HG03521 (cell line): Measurements from ENCODE around the gene ZNF549.

Experiments used
- ATAC-seq: cut with Tn5 transposase; IDR thresholded peaks from one replicate; pipeline ENCODE4 v1.9.1; 2021; ENCODE audit warnings: mild to moderate bottlenecking, moderate library complexity; ENCODE audit not compliant: unreplicated experiment

Gene ZNF549

GRCh38 chr19:57566396-57567265, 39.5 kb downstream of the ZNF549 start:
- ATAC-seq, result no peak

GRCh38 chr19:57570707-57571106, 43.6 kb downstream of the ZNF549 start:
- no peak for ATAC-seq

GRCh38 chr19:57572415-57572947, 45.3 kb downstream of the ZNF549 start:
- ATAC-seq, result no peak

GRCh38 chr19:57576661-57577060, 49.5 kb downstream of the ZNF549 start:
- no peak for ATAC-seq

GRCh38 chr19:57578487-57579205, 51.5 kb downstream of the ZNF549 start, which contains the start of gene ZNF416:
Gene ZNF416, minus strand, starts transcription at chr19:57578911. Its CDS starts 207 bp downstream, at chr19:57578704.
- ATAC-seq, result peak; percentile 92

GRCh38 chr19:57583104-57583520, 56.0 kb downstream of the ZNF549 start:
- ATAC-seq, result no peak

GRCh38 chr19:57583521-57584416, 56.6 kb downstream of the ZNF549 start, which contains the start of gene ZIK1:
Gene ZIK1, plus strand, starts transcription at chr19:57584145. Its CDS starts 212 bp downstream, at chr19:57584357.
- ATAC-seq, result peak; percentile 58

GRCh38 chr19:57587529-57587928, 60.4 kb downstream of the ZNF549 start:
- ATAC-seq, result no peak

GRCh38 chr19:57599377-57599760, 72.2 kb downstream of the ZNF549 start:
- ATAC-seq, result no peak

- peak; percentile 88 for ATAC-seq
Observed at GRCh38 chr19:57599761-57600383, 72.7 kb downstream of the ZNF549 start, which contains the start of gene ZNF530. Gene ZNF530, plus strand, starts transcription at chr19:57599885. Its CDS starts 4,461 bp downstream, at chr19:57604346.

- ATAC-seq, result no peak
Observed at GRCh38 chr19:57606931-57607330, 79.8 kb downstream of the ZNF549 start.
